Uterus (tissue), 2 donors: ENCODE measurements around the gene FAM241A.

Source experiments
- CTCF ChIP-seq, 4 experiments: fragments of 200-600 bp in 2 of 4; fragments of 450-650 bp in 2 of 4; sonication (generic) in 2 of 4; IDR thresholded peaks; one replicate each; pipeline ENCODE4 v1.5.1; 2016 to 2019; ENCODE audit warnings: antibody characterized with exemption in 4 of 4, mild to moderate bottlenecking in 2 of 4, moderate library complexity in 1 of 4
- POLR2A ChIP-seq, 2 donors: fragments of 450-650 bp; IDR thresholded peaks; one replicate each; pipeline ENCODE4 v1.6.1; 2016; ENCODE audit warnings: antibody characterized with exemption in 2 of 2, mild to moderate bottlenecking in 1 of 2, moderate library complexity in 1 of 2

- TF ChIP-seq POLR2A (IDR thresholded peaks at IDR 0.05) (no peak), CTCF (IDR thresholded peaks at IDR 0.05) (no peak)
These were observed 37.4 kb downstream of the FAM241A start for GRCh38 chr4:112182604-112183003.
